ENCODE data around the gene GTF3C6. TPM values are rescaled to one million over a fixed set of nuclear protein-coding genes. Genes with fewer than 3 reads are reported as not detected.

The GTF3C6 gene
- polyA plus RNA-seq, 2 of the 4 experiments (the other 2 are of a cell fraction) = 105 to 110 TPM

GRCh38 chr6:110935171-110935570 is 23.3 kb upstream of the GTF3C6 start:
- no peak for DNase-seq (ENCODE audit: low read depth in 1 of 2, low spot score in 1 of 2)
- no peak overlapping the region for H3K4me2 ChIP-seq
- no peak for TF ChIP-seq NFE2L2 (conservative IDR thresholded peaks at IDR 0.05; ENCODE audit: low read length)
- TF ChIP-seq MAX (IDR thresholded peaks at IDR 0.05) = no peak
- no peak overlapping the region for H3K27ac ChIP-seq
- ATAC-seq = no peak
- no peak overlapping the region for H3K4me3 ChIP-seq
- 0 out of 3 replicates have a peak, but pooled peaks cover 4% of the 10 kb centered on the region for H3K4me1 ChIP-seq
- POLR2A ChIA-PET = interaction anchor here (1.6 kb wide), 1 partner anchor 59 kb away, joined by 3 read pairs; no protein-coding TSS in a partner anchor
- H3K9me3 ChIP-seq = no peaks in the 10 kb centered on the region
- no peak for FAIRE-seq
- 84% methylated on average over 6 of the region's 6 CpGs for WGBS (ENCODE audit: missing lambda C conversion rate)
- CTCF ChIA-PET = interaction anchor here (0.8 to 1.1 kb wide), 2 partner anchors 40 to 253 kb away, joined by 3 read pairs; no protein-coding TSS in a partner anchor

GRCh38 chr6:110938171-110938570 is 20.3 kb upstream of the GTF3C6 start:
- peak in 1 of 2 experiments; percentile 24; a peak in 1 of 6 replicates for ATAC-seq
- DNase-seq (ENCODE audit: low read depth in 1 of 2, low spot score in 1 of 2) = no peak
- WGBS (ENCODE audit: missing lambda C conversion rate) = 75% methylated on average over 6 of the region's 6 CpGs
- ChIA-PET POLR2A (interaction anchor here (0.6 kb wide), 1 partner anchor 254 kb away, joined by 5 read pairs; no protein-coding TSS in a partner anchor), CTCF (no interaction called here)
- no peak for TF ChIP-seq SREBF2 (IDR thresholded peaks at IDR 0.05)
- no peak for TF ChIP-seq FOSL2 (IDR thresholded peaks at IDR 0.05)
- 0 out of 2 replicates have a peak, but pooled peaks have one; percentile 13 for TF ChIP-seq FOSL2 (CRISPR knock-in tag; IDR thresholded peaks at IDR 0.05)
- Histone ChIP-seq H3K4me3 (no peak overlapping the region), H3K27ac (no peak overlapping the region), H3K4me2 (no peak overlapping the region), H3K4me1 (0 out of 3 replicates have a peak, but pooled peaks cover 4% of the 10 kb centered on the region), H3K9me3 (no peaks in the 10 kb centered on the region)
- no peak for FAIRE-seq

GRCh38 chr6:110939429-110940200 is 18.9 kb upstream of the GTF3C6 start:
- WGBS (ENCODE audit: missing lambda C conversion rate) = 85% methylated on average over 8 of the region's 8 CpGs

GRCh38 chr6:110944681-110945151 is 13.8 kb upstream of the GTF3C6 start:
- Histone ChIP-seq H3K9me3 (no peaks in the 10 kb centered on the region), H3K4me1 (peaks cover 36% of the 10 kb centered on the region), H3K4me3 (no peak overlapping the region), H3K27ac (peak overlapping the region; percentile 80 to 89), H3K4me2 (peak overlapping the region; percentile 79)
- no peak for TF ChIP-seq CHD2 (IDR thresholded peaks at IDR 0.05; ENCODE audit: low read length, partially characterized antibody)
- peak; percentile 29; the same call in 1 of the 2 replicates for TF ChIP-seq JUNB (IDR thresholded peaks at IDR 0.05)
- no peak for TF ChIP-seq CBX2 (IDR thresholded peaks at IDR 0.05; ENCODE audit: borderline replicate concordance, low read depth)
- TF ChIP-seq FOSL2 (IDR thresholded peaks at IDR 0.05) = no peak
- TF ChIP-seq FOSL2 (CRISPR knock-in tag; IDR thresholded peaks at IDR 0.05) = peak; percentile 80
- TF ChIP-seq MAFK (IDR thresholded peaks at IDR 0.05; ENCODE audit: partially characterized antibody) = peak; percentile 57
- no peak for TF ChIP-seq PBX3 (IDR thresholded peaks at IDR 0.05)
- TF ChIP-seq RARB (CRISPR knock-in tag; IDR thresholded peaks at IDR 0.05) = no peak
- TF ChIP-seq ESRRA (IDR thresholded peaks at IDR 0.05; ENCODE audit: borderline replicate concordance, low read length) = no peak
- ATAC-seq = peak; percentile 95 to 100
- FAIRE-seq = no peak
- ChIA-PET CTCF (interaction anchor here (0.6 to 1.5 kb wide), 4 partner anchors 66 to 766 kb away, joined by 3 to 6 read pairs (median 4); no protein-coding TSS in a partner anchor), POLR2A (interaction anchor here (0.6 to 2.2 kb wide), 6 partner anchors 14 to 267 kb away, joined by 3 to 24 read pairs (median 8); partner anchors contain the start of genes AMD1, CDK19, GTF3C6 and RPF2)
- 50% methylated on average over 1 of the region's 1 CpG for WGBS (ENCODE audit: missing lambda C conversion rate)
- DNase-seq (ENCODE audit: low read depth in 1 of 2, low spot score in 1 of 2) = peak; percentile 70 to 86

More at GRCh38 chr6:110939429-110940200, 18.9 kb upstream of the GTF3C6 start:
- no peaks in the 10 kb centered on the region for H3K9me3 ChIP-seq
- CTCF ChIA-PET = interaction anchor here (1.1 to 1.4 kb wide), 2 partner anchors 11 to 61 kb away, joined by 3 to 4 read pairs; no protein-coding TSS in a partner anchor
- POLR2A ChIA-PET = no interaction called here
- TF ChIP-seq SREBF2 (IDR thresholded peaks at IDR 0.05) = no peak
- TF ChIP-seq HOXA7 (CRISPR knock-in tag; IDR thresholded peaks at IDR 0.05) = no peak
- peaks cover 11% of the 10 kb centered on the region for H3K4me1 ChIP-seq
- FAIRE-seq (no peak), ATAC-seq (no peak), DNase-seq (ENCODE audit: low read depth in 1 of 2, low spot score in 1 of 2) (no peak)
- H3K4me2 ChIP-seq = no peak overlapping the region
- H3K27ac ChIP-seq = no peak overlapping the region
- H3K4me3 ChIP-seq = no peak overlapping the region
